Smooth muscle cell (in vitro differentiated cells): Measurements from ENCODE around the gene TMEFF2. TPM values are rescaled to one million over a fixed set of nuclear protein-coding genes. Genes with fewer than 3 reads are reported as not detected.

Experiments used
- DNase-seq: peaks from one replicate; lab custom pipeline; 2025; ENCODE audit not compliant: unreplicated experiment; lab: John Stamatoyannopoulos, UW
- H2AFZ ChIP-seq: fragments of 200-600 bp; sonication (generic); 2 replicates; pipeline ENCODE4 v1.6.0; 2016; ENCODE audit warnings: antibody characterized with exemption, low read depth, mild to moderate bottlenecking
- H3F3A ChIP-seq: fragments of 200-600 bp; sonication (generic); 2 replicates; pipeline ENCODE4 v1.6.0; 2017; ENCODE audit warnings: antibody characterized with exemption, low read depth
- H3K27ac ChIP-seq: fragments of 200-600 bp; sonication (generic); 2 replicates; pipeline ENCODE4 v1.5.1; 2016; ENCODE audit warnings: low read depth, mild to moderate bottlenecking
- H3K27me3 ChIP-seq: fragments of 200-600 bp; sonication (generic); 2 replicates; pipeline ENCODE4 v1.6.1; 2016; ENCODE audit warnings: low read depth, mild to moderate bottlenecking
- H3K36me3 ChIP-seq: fragments of 200-600 bp; sonication (generic); 2 replicates; pipeline ENCODE4 v1.5.1; 2016; ENCODE audit warnings: low read depth
- H3K4me1 ChIP-seq: fragments of 200-600 bp; sonication (generic); 2 replicates; pipeline ENCODE4 v1.5.1; 2016; ENCODE audit warnings: low read depth
- H3K4me2 ChIP-seq: fragments of 200-600 bp; sonication (generic); 2 replicates; pipeline ENCODE4 v1.6.0; 2016; ENCODE audit warnings: mild to moderate bottlenecking
- H3K4me3 ChIP-seq: fragments of 200-600 bp; sonication (generic); 2 replicates; pipeline ENCODE4 v1.5.1; 2016; ENCODE audit warnings: mild to moderate bottlenecking
- H3K79me2 ChIP-seq: fragments of 200-600 bp; sonication (generic); 2 replicates; pipeline ENCODE4 v1.6.0; 2016; ENCODE audit warnings: low read depth, mild to moderate bottlenecking
- H3K9ac ChIP-seq: fragments of 200-600 bp; sonication (generic); 2 replicates; pipeline ENCODE4 v1.6.0; 2016; ENCODE audit warnings: low read depth
- H3K9me3 ChIP-seq: fragments of 200-600 bp; sonication (generic); replicated peaks from 2 replicates; pipeline ENCODE4 v1.5.1; 2016; ENCODE audit warnings: low read depth
- H4K20me1 ChIP-seq: fragments of 200-600 bp; sonication (generic); 2 replicates; pipeline ENCODE4 v1.6.0; 2016; ENCODE audit warnings: low read depth
- WGBS: methylation state at CpG from one replicate; pipeline ENCODE4 v1.1.7; 2016; ENCODE audit warnings: low lambda C conversion rate; 5-methylcytosine and 5-hydroxymethylcytosine counted together
- polyA plus RNA-seq: library from polyadenylated mRNA; unstranded; fragments of >200 nt; fragmentation: Nextera tagmentation; extraction: Ambion mirVana; gene quantifications from 2 replicates; pipeline ENCODE4 v1.2.1, GENCODE V29; 2016
- total RNA-seq: library from RNA; depleted of rRNA; stranded (reverse); fragments of >200 nt; gene quantifications from 2 replicates; pipeline ENCODE4 v1.2.3, GENCODE V29; 2014
- TF ChIP-seq, protein P1 (sequence below): fragments of 200-600 bp; sonication (generic); IDR thresholded peaks from 2 replicates; pipeline ENCODE4 v1.5.1; 2017; ENCODE audit warnings: borderline replicate concordance, mild to moderate bottlenecking, antibody characterized with exemption; ENCODE audit not compliant: insufficient read depth, poor library complexity, severe bottlenecking

TMEFF2 gene
- total and polyA plus RNA-seq, 2 experiments from 2014 or later: not detected

GRCh38 chr2:191913796-191914195, 280.9 kb downstream of the TMEFF2 start:
- Histone ChIP-seq H4K20me1 (no peaks in the 10 kb centered on the region), H3F3A (no peaks in the 10 kb centered on the region), H3K4me2 (no peak overlapping the region), H3K9me3 (no peaks in the 10 kb centered on the region), H3K27ac (no peak overlapping the region), H3K4me3 (no peak overlapping the region), H3K4me1 (no peaks in the 10 kb centered on the region), H2AFZ (no peak overlapping the region), H3K36me3 (no peaks in the 10 kb centered on the region), H3K27me3 (no peaks in the 10 kb centered on the region), H3K79me2 (no peaks in the 10 kb centered on the region), H3K9ac (no peak overlapping the region)
- DNase-seq: no peak
- TF ChIP-seq, protein P1, sequence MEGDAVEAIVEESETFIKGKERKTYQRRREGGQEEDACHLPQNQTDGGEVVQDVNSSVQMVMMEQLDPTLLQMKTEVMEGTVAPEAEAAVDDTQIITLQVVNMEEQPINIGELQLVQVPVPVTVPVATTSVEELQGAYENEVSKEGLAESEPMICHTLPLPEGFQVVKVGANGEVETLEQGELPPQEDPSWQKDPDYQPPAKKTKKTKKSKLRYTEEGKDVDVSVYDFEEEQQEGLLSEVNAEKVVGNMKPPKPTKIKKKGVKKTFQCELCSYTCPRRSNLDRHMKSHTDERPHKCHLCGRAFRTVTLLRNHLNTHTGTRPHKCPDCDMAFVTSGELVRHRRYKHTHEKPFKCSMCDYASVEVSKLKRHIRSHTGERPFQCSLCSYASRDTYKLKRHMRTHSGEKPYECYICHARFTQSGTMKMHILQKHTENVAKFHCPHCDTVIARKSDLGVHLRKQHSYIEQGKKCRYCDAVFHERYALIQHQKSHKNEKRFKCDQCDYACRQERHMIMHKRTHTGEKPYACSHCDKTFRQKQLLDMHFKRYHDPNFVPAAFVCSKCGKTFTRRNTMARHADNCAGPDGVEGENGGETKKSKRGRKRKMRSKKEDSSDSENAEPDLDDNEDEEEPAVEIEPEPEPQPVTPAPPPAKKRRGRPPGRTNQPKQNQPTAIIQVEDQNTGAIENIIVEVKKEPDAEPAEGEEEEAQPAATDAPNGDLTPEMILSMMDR: no peak
- 94% methylated on average over 1 of the region's 1 CpG for WGBS

DNA sequence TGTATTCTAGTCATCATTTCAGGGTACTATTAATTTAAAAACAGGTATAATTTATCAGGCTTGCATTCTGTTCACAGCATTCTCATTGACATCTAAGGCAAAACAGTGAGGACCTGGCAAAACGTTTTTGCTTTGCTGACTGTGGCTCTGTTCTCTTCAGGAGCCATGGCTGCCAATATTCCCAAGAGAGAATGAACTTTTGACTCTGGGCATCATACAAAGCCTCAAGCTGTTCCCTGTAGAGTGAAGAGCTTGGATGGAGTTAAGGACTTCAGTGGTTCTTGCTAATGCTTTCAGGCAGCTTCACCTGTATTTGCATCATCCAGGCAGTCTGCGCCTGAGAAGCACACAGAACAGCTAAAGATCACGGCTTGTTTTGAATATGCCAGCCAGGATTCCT, 282.0 kb downstream of the TMEFF2 start:
- no peaks in the 10 kb centered on the region for H3K9me3 ChIP-seq
- WGBS: 73% methylated on average over 3 of the region's 3 CpGs

DNA sequence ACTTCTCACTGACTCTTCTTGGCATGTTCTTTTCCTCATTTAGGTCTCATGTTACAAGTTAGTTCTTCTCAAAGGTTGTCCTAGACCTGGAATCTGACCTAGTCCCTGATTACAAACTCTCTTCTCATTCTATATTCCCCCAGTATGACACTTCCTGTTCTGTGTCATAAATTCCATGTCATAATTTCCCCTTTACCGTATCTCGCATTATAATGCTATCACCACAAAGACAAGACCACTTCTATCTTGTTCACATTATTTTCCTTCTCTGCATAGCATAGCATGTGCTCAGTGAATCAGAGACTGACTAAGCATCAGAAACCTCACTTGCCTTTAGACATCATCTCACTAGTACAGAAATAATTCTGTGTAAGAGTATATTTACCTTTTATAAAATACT, 284.2 kb downstream of the TMEFF2 start:
- TF ChIP-seq, protein P1: no peak
- H4K20me1 ChIP-seq: no peaks in the 10 kb centered on the region
- DNase-seq: no peak
- H3K4me1 ChIP-seq: no peaks in the 10 kb centered on the region
- H3K4me3 ChIP-seq: no peak overlapping the region
- no peak overlapping the region for H3K4me2 ChIP-seq
- H3K27ac ChIP-seq: no peak overlapping the region
- H3K9me3 ChIP-seq: no peaks in the 10 kb centered on the region
- H3K36me3 ChIP-seq: no peaks in the 10 kb centered on the region
- no peak overlapping the region for H2AFZ ChIP-seq
- no peaks in the 10 kb centered on the region for H3K27me3 ChIP-seq
- H3K79me2 ChIP-seq: no peaks in the 10 kb centered on the region
- no peak overlapping the region for H3K9ac ChIP-seq
- WGBS: 87% methylated on average over 2 of the region's 2 CpGs
- H3F3A ChIP-seq: no peaks in the 10 kb centered on the region

More for the DNA sequence above, 282.0 kb downstream of the TMEFF2 start:
- no peak overlapping the region for H3K4me3 ChIP-seq
- no peak overlapping the region for H2AFZ ChIP-seq
- no peak overlapping the region for H3K4me2 ChIP-seq
- H3K9ac ChIP-seq: no peak overlapping the region
- no peaks in the 10 kb centered on the region for H3K36me3 ChIP-seq
- no peaks in the 10 kb centered on the region for H3F3A ChIP-seq
- TF ChIP-seq, protein P1: no peak
- no peaks in the 10 kb centered on the region for H3K79me2 ChIP-seq
- no peaks in the 10 kb centered on the region for H3K4me1 ChIP-seq
- no peaks in the 10 kb centered on the region for H4K20me1 ChIP-seq
- H3K27me3 ChIP-seq: no peaks in the 10 kb centered on the region
- DNase-seq: no peak
- H3K27ac ChIP-seq: no peak overlapping the region

DNA sequence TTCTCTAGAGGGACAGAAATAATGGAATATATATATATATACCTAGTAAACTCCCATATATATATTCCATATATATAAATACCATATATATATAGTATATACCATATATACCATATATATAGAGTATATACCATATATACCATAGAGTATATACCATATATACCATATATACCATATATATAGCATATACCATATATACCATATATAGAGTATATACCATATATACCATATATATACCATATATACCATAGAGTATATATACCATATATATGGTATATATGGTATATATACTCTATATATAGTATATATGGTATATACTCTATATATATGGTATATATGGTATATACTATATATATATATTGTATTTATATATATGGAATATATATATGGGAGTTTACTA, 285.9 kb downstream of the TMEFF2 start:
- no peak overlapping the region for H3K9ac ChIP-seq
- no peak overlapping the region for H3K27ac ChIP-seq
- DNase-seq: no peak
- no peaks in the 10 kb centered on the region for H4K20me1 ChIP-seq
- H2AFZ ChIP-seq: no peak overlapping the region
- no peaks in the 10 kb centered on the region for H3K4me1 ChIP-seq
- H3K36me3 ChIP-seq: no peaks in the 10 kb centered on the region
- no peaks in the 10 kb centered on the region for H3K79me2 ChIP-seq
- no peaks in the 10 kb centered on the region for H3K27me3 ChIP-seq
- H3F3A ChIP-seq: no peaks in the 10 kb centered on the region
- TF ChIP-seq, protein P1: no peak
- no peak overlapping the region for H3K4me2 ChIP-seq
- no peaks in the 10 kb centered on the region for H3K9me3 ChIP-seq
- no peak overlapping the region for H3K4me3 ChIP-seq
